HUDEP-2 (cell line): ENCODE data around the gene YAE1.

Source experiments
- DNase-seq, 76 experiments: peaks; one replicate each; lab custom pipeline; 2025; ENCODE audit not compliant: unreplicated experiment in 76 of 76; lab: John Stamatoyannopoulos, UW

YAE1 gene

DNA sequence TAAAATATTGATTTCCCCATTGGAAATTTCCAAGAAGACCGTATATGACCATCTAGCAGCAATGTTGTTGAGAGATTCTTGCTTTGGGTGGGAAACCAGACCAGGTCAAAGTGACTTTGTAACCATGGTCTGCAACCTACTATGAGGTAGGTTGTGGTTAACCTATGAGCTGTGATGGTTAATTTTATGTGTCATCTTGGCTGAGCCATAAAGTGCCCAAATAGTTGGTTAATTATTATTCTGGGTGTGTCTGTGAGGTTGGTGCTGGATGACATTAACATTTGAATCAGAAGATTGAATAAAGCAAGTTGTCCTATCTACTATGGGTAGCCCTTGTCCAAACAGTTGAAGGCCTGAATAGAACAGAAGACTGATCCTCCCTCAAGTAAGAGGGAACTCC is 38.9 kb downstream of the YAE1 start:
- DNase-seq, result no peak

GRCh38 chr7:39606352-39606751 is 40.1 kb downstream of the YAE1 start:
- DNase-seq, result peak in 13 of 76 experiments; percentile 1 to 51 (median 15)

- DNase-seq, result no peak
Observed at GRCh38 chr7:39606941-39607340, 40.7 kb downstream of the YAE1 start.

DNA sequence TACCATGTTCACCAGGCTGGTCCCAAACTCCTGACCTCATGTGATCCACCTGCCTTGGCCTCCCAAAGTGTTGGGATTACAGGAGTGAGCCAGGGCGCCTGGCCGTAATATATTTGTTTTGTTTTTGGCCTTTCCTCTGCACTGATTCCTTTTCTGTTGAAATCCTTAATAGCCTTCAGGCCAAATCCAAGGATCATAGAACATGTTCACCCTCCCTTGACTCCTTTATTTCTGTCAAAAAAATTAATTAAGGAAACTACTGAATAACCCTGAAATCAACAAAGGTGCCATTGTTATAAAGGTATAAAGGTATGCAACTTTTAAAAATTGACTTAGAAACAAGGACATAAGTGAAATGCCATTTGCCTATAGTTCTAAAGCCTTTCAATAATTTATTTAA is 41.7 kb downstream of the YAE1 start:
- DNase-seq, result no peak

- DNase-seq, result no peak
Observed at GRCh38 chr7:39608278-39608677, 42.1 kb downstream of the YAE1 start.

DNA sequence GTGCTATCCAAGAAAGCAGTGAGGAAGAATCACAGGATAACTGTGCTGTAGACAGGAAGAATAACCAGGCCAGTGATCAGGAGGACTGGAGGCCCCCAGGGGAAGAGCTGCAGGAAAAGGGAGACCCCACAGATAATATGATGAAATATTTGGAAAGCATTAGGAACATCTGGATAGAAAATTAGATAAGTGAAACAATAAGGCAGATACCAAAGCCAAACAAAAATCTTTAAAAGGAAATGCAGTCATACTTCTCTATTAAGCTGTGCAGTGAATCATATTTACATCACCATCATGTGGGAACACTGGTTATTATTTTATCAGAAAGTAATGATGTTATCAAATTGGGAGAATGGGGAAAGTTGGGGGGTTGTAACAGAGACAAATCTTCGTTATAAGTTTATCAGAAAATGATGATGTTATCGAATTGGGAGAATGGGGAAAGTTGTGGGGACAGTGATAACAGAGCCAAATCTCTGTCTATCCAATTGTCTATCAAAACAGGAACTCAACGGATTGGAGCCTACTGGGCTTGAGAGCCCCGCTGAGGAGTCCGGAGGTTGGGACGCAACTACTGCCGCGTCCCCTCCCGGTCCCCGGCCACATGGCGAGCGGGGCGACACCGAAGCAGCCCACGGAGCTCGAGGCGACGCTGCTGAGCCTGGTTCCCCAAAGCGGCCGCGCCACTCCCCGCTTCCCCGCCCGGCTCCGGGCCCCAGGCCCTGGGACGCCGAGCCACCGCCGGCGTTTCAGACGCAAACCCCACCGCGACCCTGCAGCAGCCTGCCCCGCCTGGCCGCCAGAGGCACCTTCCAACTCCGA is 43.1 kb downstream of the YAE1 start:
- DNase-seq, result no peak

DNA sequence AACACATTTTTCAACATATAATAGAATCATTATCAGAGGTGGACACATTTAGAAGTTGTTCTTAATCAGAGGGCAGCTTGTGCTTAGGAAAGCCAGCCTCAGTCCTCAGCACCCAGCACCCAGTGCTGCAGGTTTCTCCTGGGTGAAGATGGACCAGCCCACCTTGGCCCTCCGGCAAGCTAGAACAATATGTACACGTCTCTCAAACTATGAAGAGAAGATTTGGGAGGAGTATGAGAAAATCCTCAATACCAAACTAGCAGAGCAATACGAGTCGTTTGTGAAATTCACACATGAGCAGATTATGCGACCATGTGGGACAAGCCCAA is 43.7 kb downstream of the YAE1 start:
- no peak for DNase-seq

DNA sequence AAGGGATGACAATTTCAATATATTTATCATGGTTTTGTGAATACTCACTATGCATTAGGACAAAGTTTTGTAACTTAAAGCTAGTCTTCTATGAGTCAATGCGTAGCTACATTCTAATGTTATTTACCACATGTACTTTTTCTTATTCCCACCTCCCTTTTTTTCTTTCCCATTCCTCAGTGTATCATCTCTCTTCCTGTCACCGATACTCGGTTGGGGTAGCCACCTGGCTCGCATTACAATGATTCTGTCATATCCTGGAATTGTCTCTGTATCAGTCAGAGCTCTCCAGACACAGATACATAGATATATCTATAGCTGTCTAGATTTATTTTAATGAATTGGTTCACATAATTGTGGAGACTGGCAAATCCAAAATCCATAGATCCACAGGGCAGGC is 47.4 kb downstream of the YAE1 start:
- no peak for DNase-seq

DNA sequence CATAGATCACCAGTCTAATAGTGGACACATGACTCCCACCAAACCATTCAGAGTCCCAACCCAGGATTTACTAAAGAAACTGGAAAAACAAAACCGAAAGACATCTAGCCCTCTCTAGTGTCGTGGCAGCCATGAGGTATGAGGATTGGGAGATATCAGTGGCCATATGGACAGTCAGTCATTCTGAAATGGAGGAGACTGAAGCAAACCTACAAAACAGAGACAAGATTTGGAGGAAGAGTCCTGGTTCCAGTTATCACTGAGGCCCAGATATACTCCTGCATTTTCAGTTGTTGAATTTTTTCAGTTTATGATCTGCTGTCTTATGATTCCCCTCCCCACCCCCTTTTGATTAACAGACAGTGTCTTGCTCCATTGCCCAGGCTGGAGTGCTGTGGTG is 48.1 kb downstream of the YAE1 start:
- DNase-seq, result peak in 1 of 76 experiments; percentile 8

- DNase-seq, result no peak
Observed at GRCh38 chr7:39615350-39615975, 49.3 kb downstream of the YAE1 start.

GRCh38 chr7:39616138-39616537 is 49.9 kb downstream of the YAE1 start:
- no peak for DNase-seq

DNA sequence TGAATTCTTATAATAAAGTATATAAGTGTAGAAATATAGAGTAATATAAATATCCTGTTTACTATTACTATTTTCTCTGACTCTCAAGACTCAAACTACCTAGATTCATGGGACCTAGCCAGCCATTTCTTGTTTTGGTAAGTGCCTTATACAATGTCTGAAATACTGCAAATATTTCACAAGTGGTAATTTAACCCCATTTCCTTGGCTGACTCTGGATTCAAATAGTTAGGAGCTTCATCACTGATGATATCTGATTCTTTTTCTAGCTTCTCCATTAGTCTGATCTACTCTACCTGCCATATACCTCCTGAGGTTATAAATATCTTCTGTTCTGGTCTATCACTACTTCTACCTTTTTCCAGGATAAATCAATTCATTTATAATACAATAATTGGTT is 50.8 kb downstream of the YAE1 start:
- DNase-seq, result no peak

- no peak for DNase-seq
Observed at GRCh38 chr7:39618868-39619267, 52.7 kb downstream of the YAE1 start.

- DNase-seq, result no peak
Observed at GRCh38 chr7:39620486-39620885, 54.3 kb downstream of the YAE1 start.

DNA sequence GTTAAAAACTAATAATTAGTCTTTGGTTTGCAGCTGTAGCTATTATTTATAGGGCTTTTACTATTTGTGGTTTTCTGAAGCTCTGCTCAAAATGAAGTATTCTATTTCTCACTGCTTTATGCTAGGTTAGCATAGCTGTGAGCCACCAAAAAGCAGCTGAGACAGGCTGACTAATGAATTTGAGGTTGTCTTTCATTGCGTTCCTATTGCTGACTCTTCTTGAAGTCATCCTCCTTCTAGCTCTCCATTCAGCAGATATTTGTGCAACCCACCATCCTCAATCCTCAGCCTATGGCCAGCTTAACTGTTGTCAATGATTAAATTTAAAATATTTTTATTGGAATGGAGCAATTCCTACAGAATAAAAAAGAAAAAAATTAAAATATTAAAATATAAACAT is 55.1 kb downstream of the YAE1 start:
- no peak for DNase-seq

- DNase-seq, result peak in 2 of 76 experiments; percentile 8 to 16
Observed at GRCh38 chr7:39621784-39622411, 55.7 kb downstream of the YAE1 start.
